Fibroblast of lung (primary cell): ENCODE results near the gene TMEM51. TPM values are rescaled to one million over a fixed set of nuclear protein-coding genes. Genes with fewer than 3 reads are reported as not detected.

Experiments used
- DNase-seq, 2 donors: peaks; one replicate each; pipeline versions ENCODE4 v3.0.0 to v3.0.0-alpha.2; 2010; ENCODE audit warnings: low read depth in 2 of 2
- H2AFZ ChIP-seq: 2 replicates; pipeline ENCODE4 v1.5.1; 2012; ENCODE audit warnings: low read length, control low read depth, inconsistent platforms
- H3K27ac ChIP-seq: 2 replicates; pipeline ENCODE4 v1.5.1; 2011; ENCODE audit warnings: low read length, control low read depth; ENCODE audit not compliant: insufficient read depth
- H3K27me3 ChIP-seq: 2 replicates; pipeline ENCODE4 v1.5.1; 2011; ENCODE audit warnings: mild to moderate bottlenecking, low read length; ENCODE audit not compliant: control insufficient read depth, insufficient read depth
- H3K36me3 ChIP-seq: 2 replicates; pipeline ENCODE4 v1.5.1; 2011; ENCODE audit warnings: low read length; ENCODE audit not compliant: control insufficient read depth, insufficient read depth
- H3K4me1 ChIP-seq: 2 replicates; pipeline ENCODE4 v1.5.1; 2011; ENCODE audit warnings: low read length; ENCODE audit not compliant: control insufficient read depth, insufficient read depth; ENCODE audit errors: extremely low read depth
- H3K4me2 ChIP-seq: 2 replicates; pipeline ENCODE4 v1.5.1; 2011; ENCODE audit warnings: low read length, control low read depth; ENCODE audit not compliant: insufficient read depth; ENCODE audit errors: extremely low read depth
- H3K4me3 ChIP-seq, 4 experiments: fragments of 200-600 bp in 1 of 4; sonication (generic) in 1 of 4; replicated peaks in 1 of 4; 2 replicates each; pipeline ENCODE4 v1.5.1; 2011 to 2016; ENCODE audit warnings: low read length in 4 of 4, low read depth in 3 of 4, mild to moderate bottlenecking in 3 of 4, control low read depth in 2 of 4, inconsistent platforms in 1 of 4, mixed read lengths in 1 of 4; ENCODE audit not compliant: insufficient read depth in 1 of 4; ENCODE audit errors: control extremely low read depth in 1 of 4
- H3K79me2 ChIP-seq: 2 replicates; pipeline ENCODE4 v1.5.1; 2012; ENCODE audit warnings: mild to moderate bottlenecking, low read length, inconsistent platforms; ENCODE audit not compliant: control insufficient read depth, insufficient read depth
- H3K9ac ChIP-seq: 2 replicates; pipeline ENCODE4 v1.5.1; 2011; ENCODE audit warnings: mild to moderate bottlenecking, low read length, control low read depth; ENCODE audit not compliant: insufficient read depth
- H3K9me3 ChIP-seq: 2 replicates; pipeline ENCODE4 v1.5.1; 2012; ENCODE audit warnings: low read depth, low read length; ENCODE audit not compliant: control insufficient read depth, insufficient read depth
- H4K20me1 ChIP-seq: 2 replicates; pipeline ENCODE4 v1.5.1; 2011; ENCODE audit warnings: low read length; ENCODE audit not compliant: control insufficient read depth, insufficient read depth; ENCODE audit errors: extremely low read depth
- EZH2 ChIP-seq: IDR thresholded peaks from 2 replicates; pipeline ENCODE4 v1.5.1; 2012; ENCODE audit warnings: low read length, control low read depth, mild to moderate bottlenecking; ENCODE audit errors: missing control alignments
- polyA plus RNA-seq, 2 donors: library from polyadenylated mRNA; depleted of rRNA in 1 of 2; stranded (reverse) in 1 of 2; unstranded in 1 of 2; fragments of >200 nt; gene quantifications; 2 replicates each; pipeline ENCODE4 v1.2.1, GENCODE V29; 2011 to 2012; ENCODE audit warnings: missing spikeins in 1 of 2
- total RNA-seq: library from RNA; depleted of rRNA; stranded (reverse); fragments of >200 nt; gene quantifications from 2 replicates; pipeline ENCODE4 v1.2.1, GENCODE V29; 2014
- TF ChIP-seq, protein P1 (sequence below), 2 donors: IDR thresholded peaks in 1 of 2; conservative IDR thresholded peaks in 1 of 2; 1 replicate in 1 of 2; 2 replicates in 1 of 2; pipeline ENCODE4 v1.5.1; 2011 to 2012; ENCODE audit warnings: low read length in 2 of 2, control low read depth in 1 of 2, inconsistent platforms in 1 of 2, low read depth in 1 of 2, mild to moderate bottlenecking in 1 of 2

TMEM51 gene
- total and polyA plus RNA-seq, 2 donors (not counting 1 experiment from before 2014, with no cell fraction given): 6.1 to 19.0 TPM

DNA sequence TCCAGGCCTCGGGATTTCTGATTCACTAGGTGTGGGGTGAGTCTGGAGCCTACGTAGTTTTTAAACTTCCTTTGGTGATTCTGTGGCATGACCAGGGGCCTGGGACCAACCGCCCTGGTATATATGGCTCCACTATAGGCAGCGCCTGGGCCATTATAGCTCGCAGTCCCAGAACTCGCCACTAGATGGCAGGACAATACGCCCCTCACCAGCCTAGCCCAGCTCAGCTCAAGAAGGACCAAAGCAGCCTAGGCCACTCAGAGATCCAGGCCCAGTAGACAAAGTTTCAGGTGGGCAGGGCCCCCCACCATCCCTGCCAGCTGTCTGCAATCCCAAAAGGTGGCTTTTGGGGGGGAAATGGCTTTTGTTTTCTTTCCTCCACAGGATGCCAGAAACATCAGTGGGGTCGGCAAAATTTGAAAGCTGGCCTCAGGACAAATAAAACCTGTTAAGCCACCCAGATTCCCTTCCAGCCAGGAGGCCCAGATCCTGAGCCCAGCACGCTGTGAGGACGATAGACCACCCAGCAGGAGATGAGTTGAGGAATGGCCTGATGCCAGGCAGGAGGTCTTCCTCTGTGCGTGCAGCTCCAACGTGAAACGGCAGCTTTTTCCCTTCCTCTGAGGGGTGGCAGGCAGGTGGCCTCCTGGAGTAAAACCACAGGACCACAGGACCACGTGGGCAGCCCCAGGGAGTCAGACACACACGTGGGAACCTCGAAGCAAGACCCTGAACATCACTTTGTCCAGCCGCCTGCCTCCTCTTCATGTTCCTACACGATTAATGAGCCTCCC, 24.8 kb upstream of the TMEM51 start:
- H3K4me3 ChIP-seq: no peak overlapping the region
- H3K4me2 ChIP-seq: no peak overlapping the region
- no peaks in the 10 kb centered on the region for H3K36me3 ChIP-seq
- H3K9ac ChIP-seq: no peak overlapping the region
- H3K27ac ChIP-seq: no peak overlapping the region
- H3K9me3 ChIP-seq: no peaks in the 10 kb centered on the region
- TF ChIP-seq, protein P1, sequence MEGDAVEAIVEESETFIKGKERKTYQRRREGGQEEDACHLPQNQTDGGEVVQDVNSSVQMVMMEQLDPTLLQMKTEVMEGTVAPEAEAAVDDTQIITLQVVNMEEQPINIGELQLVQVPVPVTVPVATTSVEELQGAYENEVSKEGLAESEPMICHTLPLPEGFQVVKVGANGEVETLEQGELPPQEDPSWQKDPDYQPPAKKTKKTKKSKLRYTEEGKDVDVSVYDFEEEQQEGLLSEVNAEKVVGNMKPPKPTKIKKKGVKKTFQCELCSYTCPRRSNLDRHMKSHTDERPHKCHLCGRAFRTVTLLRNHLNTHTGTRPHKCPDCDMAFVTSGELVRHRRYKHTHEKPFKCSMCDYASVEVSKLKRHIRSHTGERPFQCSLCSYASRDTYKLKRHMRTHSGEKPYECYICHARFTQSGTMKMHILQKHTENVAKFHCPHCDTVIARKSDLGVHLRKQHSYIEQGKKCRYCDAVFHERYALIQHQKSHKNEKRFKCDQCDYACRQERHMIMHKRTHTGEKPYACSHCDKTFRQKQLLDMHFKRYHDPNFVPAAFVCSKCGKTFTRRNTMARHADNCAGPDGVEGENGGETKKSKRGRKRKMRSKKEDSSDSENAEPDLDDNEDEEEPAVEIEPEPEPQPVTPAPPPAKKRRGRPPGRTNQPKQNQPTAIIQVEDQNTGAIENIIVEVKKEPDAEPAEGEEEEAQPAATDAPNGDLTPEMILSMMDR (conservative IDR thresholded peaks at IDR 0.05 in 1 of 2, IDR thresholded peaks at IDR 0.05 in 1 of 2; ENCODE audit: low read depth in 1 of 2, low read length in 2 of 2): peak; percentile 89 to 94
- TF ChIP-seq EZH2: no peak
- peaks cover 2% of the 10 kb centered on the region for H3K27me3 ChIP-seq
- no peaks in the 10 kb centered on the region for H3K4me1 ChIP-seq
- no peaks in the 10 kb centered on the region for H4K20me1 ChIP-seq
- no peaks in the 10 kb centered on the region for H3K79me2 ChIP-seq
- H2AFZ ChIP-seq: no peak overlapping the region
- peak; percentile 36 to 65 for DNase-seq

DNA sequence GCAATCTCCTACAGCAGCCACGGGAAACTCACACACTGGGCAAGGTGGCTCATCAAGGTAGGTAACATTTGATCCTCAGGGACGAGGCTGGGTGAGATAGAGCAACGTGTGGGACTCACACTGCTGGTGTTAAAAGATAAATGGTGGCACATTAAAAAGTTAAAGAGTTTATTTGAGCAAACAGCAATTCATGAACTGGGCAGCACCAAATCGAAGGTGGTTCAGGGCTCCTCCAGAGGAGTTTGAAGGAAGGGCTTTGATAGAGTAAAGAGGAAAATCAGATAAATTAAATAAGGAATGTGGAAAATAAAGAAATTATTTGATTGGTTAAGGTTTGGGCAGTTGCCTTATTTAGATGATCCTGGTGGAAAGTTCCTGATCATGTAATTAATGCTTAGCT, 23.6 kb upstream of the TMEM51 start:
- DNase-seq: no peak
- Histone ChIP-seq H3K4me1 (no peaks in the 10 kb centered on the region), H2AFZ (no peak overlapping the region), H3K27ac (no peak overlapping the region), H3K9me3 (no peaks in the 10 kb centered on the region), H3K4me3 (no peak overlapping the region), H3K79me2 (no peaks in the 10 kb centered on the region), H3K9ac (no peak overlapping the region), H3K36me3 (no peaks in the 10 kb centered on the region), H4K20me1 (no peaks in the 10 kb centered on the region), H3K27me3 (peaks cover 5% of the 10 kb centered on the region), H3K4me2 (no peak overlapping the region)
- TF ChIP-seq EZH2: no peak
- TF ChIP-seq, protein P1 (conservative IDR thresholded peaks at IDR 0.05 in 1 of 2, IDR thresholded peaks at IDR 0.05 in 1 of 2; ENCODE audit: low read depth in 1 of 2, low read length in 2 of 2): no peak

DNA sequence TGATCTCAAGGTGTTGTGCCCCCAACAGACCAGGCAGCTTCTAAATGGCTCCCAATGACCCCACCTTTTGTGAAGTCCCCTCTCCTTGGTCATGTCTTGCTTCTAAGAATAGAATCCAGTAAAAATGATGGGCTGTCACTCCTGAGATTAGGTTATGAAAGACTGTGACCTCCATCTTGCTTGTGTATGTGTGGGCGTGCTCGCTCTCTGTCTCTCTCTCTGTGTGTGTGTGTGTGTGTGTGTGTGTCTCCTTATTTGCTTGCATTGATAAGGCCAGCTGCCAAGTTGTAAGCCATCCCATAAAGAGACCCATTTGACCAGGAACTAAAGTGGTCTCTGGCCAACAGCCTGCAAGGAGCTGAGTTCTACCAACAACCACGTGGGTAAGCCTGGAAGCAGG, 22.9 kb upstream of the TMEM51 start:
- H3K9ac ChIP-seq: no peak overlapping the region
- no peak overlapping the region for H3K4me3 ChIP-seq
- no peaks in the 10 kb centered on the region for H3K4me1 ChIP-seq
- peaks cover 5% of the 10 kb centered on the region for H3K27me3 ChIP-seq
- no peaks in the 10 kb centered on the region for H3K79me2 ChIP-seq
- no peak overlapping the region for H3K27ac ChIP-seq
- no peaks in the 10 kb centered on the region for H4K20me1 ChIP-seq
- no peak overlapping the region for H3K4me2 ChIP-seq
- no peaks in the 10 kb centered on the region for H3K9me3 ChIP-seq
- H3K36me3 ChIP-seq: no peaks in the 10 kb centered on the region
- TF ChIP-seq EZH2: no peak
- TF ChIP-seq, protein P1 (conservative IDR thresholded peaks at IDR 0.05 in 1 of 2, IDR thresholded peaks at IDR 0.05 in 1 of 2; ENCODE audit: low read depth in 1 of 2, low read length in 2 of 2): no peak
- DNase-seq: no peak
- no peak overlapping the region for H2AFZ ChIP-seq
